Measurements from ENCODE around the gene TMEM150B. TPM values are rescaled to one million over a fixed set of nuclear protein-coding genes. Genes with fewer than 3 reads are reported as not detected.

Gene TMEM150B
- total RNA-seq, 1 experiment from 2014 or later, result 1.6 TPM

DNA sequence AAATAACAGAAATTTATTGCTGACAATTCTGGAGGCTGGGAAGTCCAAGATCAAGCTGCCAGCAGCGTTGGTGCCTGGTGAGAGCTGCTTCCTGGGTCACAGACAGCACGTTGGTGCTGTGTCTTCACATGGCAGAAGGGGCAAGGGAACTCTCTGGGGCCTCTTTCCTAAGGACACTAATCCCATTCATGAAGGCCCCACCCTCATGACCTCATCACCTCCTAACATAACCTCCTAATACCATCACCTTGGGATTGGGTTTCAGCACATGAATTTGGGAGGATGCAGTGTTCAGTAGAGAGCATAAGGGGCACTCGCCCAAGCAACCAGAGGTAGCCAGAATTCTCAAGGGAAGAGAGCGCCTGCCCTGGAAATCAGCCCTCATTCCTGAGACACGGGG, 15.7 kb downstream of the TMEM150B start:
- Mint-ChIP-seq H3K4me1 (ENCODE audit: low read depth, unreplicated experiment) (peaks cover 6% of the 10 kb centered on the region), H3K36me3 (ENCODE audit: insufficient read depth, unreplicated experiment) (peaks cover 29% of the 10 kb centered on the region), H3K27me3 (ENCODE audit: insufficient read depth, unreplicated experiment) (no peaks in the 10 kb centered on the region), H3K27ac (ENCODE audit: unreplicated experiment) (no peak overlapping the region), H3K4me3 (ENCODE audit: unreplicated experiment) (no peak overlapping the region), H3K9me3 (ENCODE audit: unreplicated experiment) (no peaks in the 10 kb centered on the region)
- Histone ChIP-seq H3K27me3 (replicated peaks; ENCODE audit: control insufficient read depth, insufficient read depth, low read length) (no peaks in the 10 kb centered on the region), H3K4me3 (ENCODE audit: low read depth, low read length) (no peak overlapping the region), H3K36me3 (ENCODE audit: control insufficient read depth, insufficient read depth, low read length) (peaks cover 4% of the 10 kb centered on the region), H3K9me3 (no peaks in the 10 kb centered on the region), H3K4me1 (no peaks in the 10 kb centered on the region)
- BruUV-seq (replicated peaks), result no TSS peak
- POLR2A ChIA-PET, result no interaction called here
- CTCF ChIA-PET, result no interaction called here
- intact Hi-C loops (cut with micrococcal nuclease; ENCODE audit: unreplicated experiment), result no loop called here
- TF ChIP-seq, protein P1, sequence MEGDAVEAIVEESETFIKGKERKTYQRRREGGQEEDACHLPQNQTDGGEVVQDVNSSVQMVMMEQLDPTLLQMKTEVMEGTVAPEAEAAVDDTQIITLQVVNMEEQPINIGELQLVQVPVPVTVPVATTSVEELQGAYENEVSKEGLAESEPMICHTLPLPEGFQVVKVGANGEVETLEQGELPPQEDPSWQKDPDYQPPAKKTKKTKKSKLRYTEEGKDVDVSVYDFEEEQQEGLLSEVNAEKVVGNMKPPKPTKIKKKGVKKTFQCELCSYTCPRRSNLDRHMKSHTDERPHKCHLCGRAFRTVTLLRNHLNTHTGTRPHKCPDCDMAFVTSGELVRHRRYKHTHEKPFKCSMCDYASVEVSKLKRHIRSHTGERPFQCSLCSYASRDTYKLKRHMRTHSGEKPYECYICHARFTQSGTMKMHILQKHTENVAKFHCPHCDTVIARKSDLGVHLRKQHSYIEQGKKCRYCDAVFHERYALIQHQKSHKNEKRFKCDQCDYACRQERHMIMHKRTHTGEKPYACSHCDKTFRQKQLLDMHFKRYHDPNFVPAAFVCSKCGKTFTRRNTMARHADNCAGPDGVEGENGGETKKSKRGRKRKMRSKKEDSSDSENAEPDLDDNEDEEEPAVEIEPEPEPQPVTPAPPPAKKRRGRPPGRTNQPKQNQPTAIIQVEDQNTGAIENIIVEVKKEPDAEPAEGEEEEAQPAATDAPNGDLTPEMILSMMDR (IDR thresholded peaks at IDR 0.05; ENCODE audit: insufficient read depth in 1 of 2, low read depth in 1 of 2, low read length in 1 of 2, severe bottlenecking in 1 of 2, unreplicated experiment in 1 of 2), result no peak
- DNase-seq, result no peak

DNA sequence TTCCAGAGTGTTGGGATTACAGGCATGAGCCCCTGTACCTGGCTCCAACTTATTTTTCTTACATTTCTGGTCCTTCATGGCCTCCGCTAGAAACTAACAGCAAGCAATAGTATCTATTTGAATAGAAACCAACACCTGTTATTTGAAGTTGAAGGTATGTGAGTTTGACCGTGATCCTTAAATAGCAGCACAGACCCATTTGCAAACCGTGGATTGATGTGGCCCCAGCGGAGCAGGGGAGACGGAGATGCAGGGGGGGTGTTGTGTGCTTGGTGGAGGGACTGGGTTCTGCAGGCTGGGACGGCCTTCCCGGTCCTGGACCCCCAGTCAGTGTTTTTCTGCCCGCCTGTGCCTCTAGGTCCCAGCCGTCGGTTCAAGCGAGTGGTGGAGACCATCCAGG, 16.9 kb downstream of the TMEM150B start:
- no peak for DNase-seq

DNA sequence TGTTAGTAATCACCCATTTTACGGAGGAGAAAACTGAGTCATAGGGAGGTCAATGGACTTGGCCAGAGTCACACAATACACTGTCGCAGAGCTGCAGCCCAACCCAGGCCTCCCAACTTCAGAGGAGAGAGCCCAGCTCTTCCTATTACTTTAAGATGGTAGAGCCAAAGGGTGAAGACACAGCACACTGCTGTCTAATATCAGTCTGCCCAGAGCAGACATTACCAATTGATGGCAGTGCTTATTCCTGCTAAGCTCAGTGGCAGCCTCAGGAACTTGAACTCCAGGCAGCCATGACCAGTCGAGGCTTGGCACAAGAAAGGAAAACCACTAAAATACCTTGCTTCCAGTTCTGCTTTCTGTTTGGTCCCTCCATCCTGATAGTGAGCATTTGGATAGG, 18.4 kb downstream of the TMEM150B start:
- DNase-seq, result no peak

More for the DNA sequence above, 16.9 kb downstream of the TMEM150B start:
- TF ChIP-seq, protein P1 (IDR thresholded peaks at IDR 0.05; ENCODE audit: insufficient read depth in 1 of 2, low read depth in 1 of 2, low read length in 1 of 2, severe bottlenecking in 1 of 2, unreplicated experiment in 1 of 2), result no peak
- CTCF ChIA-PET, result no interaction called here
- Histone ChIP-seq H3K4me3 (ENCODE audit: low read depth, low read length) (no peak overlapping the region), H3K36me3 (ENCODE audit: control insufficient read depth, insufficient read depth, low read length) (peaks cover 5% of the 10 kb centered on the region), H3K27me3 (replicated peaks; ENCODE audit: control insufficient read depth, insufficient read depth, low read length) (no peaks in the 10 kb centered on the region), H3K4me1 (no peaks in the 10 kb centered on the region), H3K9me3 (no peaks in the 10 kb centered on the region)
- POLR2A ChIA-PET, result no interaction called here
- Mint-ChIP-seq H3K4me3 (ENCODE audit: unreplicated experiment) (no peak overlapping the region), H3K36me3 (ENCODE audit: insufficient read depth, unreplicated experiment) (peaks cover 29% of the 10 kb centered on the region), H3K4me1 (ENCODE audit: low read depth, unreplicated experiment) (peaks cover 2% of the 10 kb centered on the region), H3K9me3 (ENCODE audit: unreplicated experiment) (no peaks in the 10 kb centered on the region), H3K27me3 (ENCODE audit: insufficient read depth, unreplicated experiment) (no peaks in the 10 kb centered on the region), H3K27ac (ENCODE audit: unreplicated experiment) (no peak overlapping the region)
- intact Hi-C loops (cut with micrococcal nuclease; ENCODE audit: unreplicated experiment), result no loop called here
- no TSS peak for BruUV-seq (replicated peaks)

More for the DNA sequence above, 18.4 kb downstream of the TMEM150B start:
- TF ChIP-seq, protein P1 (IDR thresholded peaks at IDR 0.05; ENCODE audit: insufficient read depth in 1 of 2, low read depth in 1 of 2, low read length in 1 of 2, severe bottlenecking in 1 of 2, unreplicated experiment in 1 of 2), result no peak
- Histone ChIP-seq H3K4me3 (ENCODE audit: low read depth, low read length) (no peak overlapping the region), H3K36me3 (ENCODE audit: control insufficient read depth, insufficient read depth, low read length) (peaks cover 6% of the 10 kb centered on the region), H3K27me3 (replicated peaks; ENCODE audit: control insufficient read depth, insufficient read depth, low read length) (no peaks in the 10 kb centered on the region), H3K4me1 (no peaks in the 10 kb centered on the region), H3K9me3 (no peaks in the 10 kb centered on the region)
- Mint-ChIP-seq H3K27me3 (ENCODE audit: insufficient read depth, unreplicated experiment) (no peaks in the 10 kb centered on the region), H3K36me3 (ENCODE audit: insufficient read depth, unreplicated experiment) (peaks cover 35% of the 10 kb centered on the region), H3K27ac (ENCODE audit: unreplicated experiment) (no peak overlapping the region), H3K4me1 (ENCODE audit: low read depth, unreplicated experiment) (no peaks in the 10 kb centered on the region), H3K9me3 (ENCODE audit: unreplicated experiment) (no peaks in the 10 kb centered on the region), H3K4me3 (ENCODE audit: unreplicated experiment) (no peak overlapping the region)
- no TSS peak for BruUV-seq (replicated peaks)
- POLR2A ChIA-PET, result no interaction called here
- CTCF ChIA-PET, result no interaction called here
- intact Hi-C loops (cut with micrococcal nuclease; ENCODE audit: unreplicated experiment), result no loop called here
